C4-2B (cell line): Measurements from ENCODE around the gene PTPRM.

Source experiments
- H3K27ac ChIP-seq: fragments of 450-650 bp; 2 replicates; pipeline ENCODE4 v1.5.1; 2017
- ZFX ChIP-seq: fragments of 450-650 bp; IDR thresholded peaks from 2 replicates; pipeline ENCODE4 v1.6.1; 2017
- TF ChIP-seq, protein P1 (sequence below): fragments of 450-650 bp; conservative IDR thresholded peaks from 2 replicates; pipeline ENCODE4 v1.5.1; 2017; ENCODE audit warnings: mild to moderate bottlenecking

Gene PTPRM

DNA sequence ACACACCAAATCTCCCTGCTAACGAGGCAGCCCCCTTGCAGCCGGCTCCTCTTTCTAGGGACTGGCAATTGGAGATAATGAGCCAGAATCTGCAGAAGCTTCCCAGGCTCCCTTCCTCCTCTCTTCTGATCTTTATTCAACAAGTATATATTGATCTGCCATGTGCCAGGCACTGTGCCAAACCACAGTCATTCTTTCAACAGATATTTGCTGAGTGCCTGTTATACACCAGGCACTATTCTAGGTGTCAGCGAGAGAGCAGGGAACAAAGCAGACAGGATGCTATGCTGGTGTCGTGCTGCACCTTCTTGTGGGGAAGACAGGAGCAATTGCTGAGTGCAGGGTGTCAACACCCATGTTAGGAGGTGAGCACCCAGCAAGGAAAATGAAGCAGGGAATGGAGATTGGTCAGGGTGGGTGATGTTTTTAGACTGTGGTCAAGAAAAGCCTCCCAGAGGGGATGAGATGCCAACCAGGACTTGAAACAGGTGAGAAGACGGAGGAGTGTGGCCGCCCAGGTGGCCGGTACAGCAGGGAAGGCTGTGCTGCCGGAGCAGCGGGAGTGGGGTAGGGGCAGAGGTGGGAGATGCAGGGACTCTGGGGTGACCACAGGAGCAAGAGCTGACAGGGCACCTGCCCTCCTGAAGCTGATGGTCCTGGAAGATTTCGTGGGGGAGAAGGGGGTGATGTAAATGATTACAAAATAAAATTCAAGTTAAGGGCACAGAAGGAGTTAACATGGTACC is 734.5 kb downstream of the PTPRM start:
- H3K27ac ChIP-seq, result no peak overlapping the region
- TF ChIP-seq, protein P1, sequence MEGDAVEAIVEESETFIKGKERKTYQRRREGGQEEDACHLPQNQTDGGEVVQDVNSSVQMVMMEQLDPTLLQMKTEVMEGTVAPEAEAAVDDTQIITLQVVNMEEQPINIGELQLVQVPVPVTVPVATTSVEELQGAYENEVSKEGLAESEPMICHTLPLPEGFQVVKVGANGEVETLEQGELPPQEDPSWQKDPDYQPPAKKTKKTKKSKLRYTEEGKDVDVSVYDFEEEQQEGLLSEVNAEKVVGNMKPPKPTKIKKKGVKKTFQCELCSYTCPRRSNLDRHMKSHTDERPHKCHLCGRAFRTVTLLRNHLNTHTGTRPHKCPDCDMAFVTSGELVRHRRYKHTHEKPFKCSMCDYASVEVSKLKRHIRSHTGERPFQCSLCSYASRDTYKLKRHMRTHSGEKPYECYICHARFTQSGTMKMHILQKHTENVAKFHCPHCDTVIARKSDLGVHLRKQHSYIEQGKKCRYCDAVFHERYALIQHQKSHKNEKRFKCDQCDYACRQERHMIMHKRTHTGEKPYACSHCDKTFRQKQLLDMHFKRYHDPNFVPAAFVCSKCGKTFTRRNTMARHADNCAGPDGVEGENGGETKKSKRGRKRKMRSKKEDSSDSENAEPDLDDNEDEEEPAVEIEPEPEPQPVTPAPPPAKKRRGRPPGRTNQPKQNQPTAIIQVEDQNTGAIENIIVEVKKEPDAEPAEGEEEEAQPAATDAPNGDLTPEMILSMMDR, result no peak
- no peak for TF ChIP-seq ZFX

DNA sequence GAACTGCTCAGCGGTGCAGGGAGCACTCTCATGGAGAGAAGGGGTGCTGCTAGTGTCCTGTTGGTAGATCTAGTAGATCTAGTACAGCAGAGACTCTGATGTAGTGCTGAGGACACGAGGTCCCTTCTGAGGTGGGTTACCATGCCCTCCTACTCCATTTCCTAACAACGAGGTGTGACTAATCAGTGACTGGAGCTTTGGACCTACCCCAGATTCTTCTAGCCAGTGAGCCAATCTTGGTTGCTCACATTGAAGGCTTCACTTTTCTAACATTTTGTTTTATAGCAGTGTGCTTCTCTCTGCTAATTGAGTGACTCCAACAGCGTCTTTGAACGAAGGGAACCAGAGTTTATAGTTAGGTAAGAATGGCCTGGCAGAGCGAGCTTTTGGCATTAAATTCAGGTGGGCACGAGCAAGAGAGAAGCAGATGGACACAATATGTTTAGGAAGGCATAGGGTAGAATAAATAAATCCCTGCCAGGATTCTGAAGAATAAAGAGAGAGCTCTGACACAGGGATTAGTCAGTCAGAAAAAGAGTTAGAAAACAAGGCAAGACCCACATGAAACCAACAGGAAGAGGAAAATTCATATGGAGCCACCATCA is 736.1 kb downstream of the PTPRM start:
- TF ChIP-seq, protein P1, result no peak
- no peak for TF ChIP-seq ZFX
- no peak overlapping the region for H3K27ac ChIP-seq

- TF ChIP-seq ZFX, result no peak
- TF ChIP-seq, protein P1, result no peak
- H3K27ac ChIP-seq, result no peak overlapping the region
These were observed 740.8 kb downstream of the PTPRM start for GRCh38 chr18:8307960-8308359.

DNA sequence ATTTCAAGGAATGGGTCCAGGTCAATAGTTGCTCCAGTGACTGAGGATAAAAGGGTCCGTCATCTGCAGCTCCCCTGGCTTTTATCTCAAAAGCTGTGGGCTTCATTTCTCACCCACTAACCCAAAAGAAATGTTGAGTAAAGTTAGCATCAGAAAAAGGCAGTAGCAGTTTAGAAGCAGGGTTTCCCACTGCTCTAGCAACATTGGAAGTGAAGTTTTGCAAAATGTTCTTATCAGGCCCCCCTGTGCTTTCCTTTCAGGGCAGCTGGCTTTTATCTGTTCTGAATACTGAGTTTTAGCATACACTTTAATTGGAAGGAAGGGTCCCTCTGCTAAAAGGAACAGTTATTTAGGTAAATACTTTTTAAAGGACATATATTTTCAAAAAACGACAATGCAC is 745.9 kb downstream of the PTPRM start:
- no peak overlapping the region for H3K27ac ChIP-seq
- TF ChIP-seq, protein P1, result no peak
- TF ChIP-seq ZFX, result no peak

DNA sequence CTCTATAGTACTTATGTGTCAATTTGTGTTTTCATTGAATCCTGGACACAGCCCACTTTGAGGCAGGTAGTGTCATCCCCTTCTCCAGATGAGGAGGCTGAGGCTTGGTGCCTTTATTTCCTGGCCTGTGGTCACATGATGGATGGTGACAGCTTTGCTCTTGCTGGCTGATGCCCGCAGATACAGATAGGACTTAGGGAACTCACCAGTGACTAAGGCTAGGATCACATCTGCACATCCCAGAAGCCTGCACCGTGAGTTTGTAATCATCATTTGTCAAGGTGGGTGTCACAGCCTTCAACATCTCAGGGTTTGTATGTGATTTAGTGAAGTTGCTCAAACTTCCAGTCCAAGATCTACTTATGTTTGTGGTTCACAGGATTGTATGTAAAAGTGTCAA is 747.0 kb downstream of the PTPRM start:
- no peak overlapping the region for H3K27ac ChIP-seq
- TF ChIP-seq, protein P1, result no peak
- TF ChIP-seq ZFX, result no peak

DNA sequence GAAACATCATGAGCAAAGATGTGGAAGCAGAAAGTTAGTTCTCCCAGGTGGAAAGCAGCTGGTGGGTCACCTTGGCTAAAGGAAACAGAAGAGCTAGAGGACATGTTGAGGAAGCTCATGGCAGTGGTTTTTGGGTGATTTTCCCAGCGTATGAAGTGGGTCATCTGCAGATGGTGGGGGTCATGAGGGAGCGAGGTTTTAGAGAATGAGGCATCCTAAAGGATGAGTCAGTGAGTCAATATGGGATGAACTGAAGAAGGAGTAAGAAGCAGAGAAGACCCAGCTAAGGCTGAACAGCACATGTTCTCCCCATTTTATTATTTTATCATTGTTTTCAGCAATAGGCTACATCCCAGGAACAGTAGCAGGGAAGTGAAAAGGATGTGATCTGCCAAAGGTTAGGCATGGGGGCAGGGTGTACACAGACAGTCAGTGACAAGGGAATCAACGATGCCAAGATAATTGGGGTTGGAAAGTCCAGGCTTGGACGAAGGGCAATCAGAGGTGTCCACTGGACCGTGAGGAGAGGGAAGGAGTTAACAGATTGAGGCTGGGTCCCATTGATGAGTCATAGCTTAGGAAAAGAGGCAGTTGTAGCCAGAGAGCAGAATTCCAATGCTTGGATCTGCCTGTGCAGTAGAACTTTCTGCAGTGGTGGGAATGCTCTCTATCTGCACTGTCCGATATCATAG is 752.8 kb downstream of the PTPRM start:
- no peak for TF ChIP-seq ZFX
- TF ChIP-seq, protein P1, result no peak
- H3K27ac ChIP-seq, result no peak overlapping the region

GRCh38 chr18:8322486-8322885 is 755.4 kb downstream of the PTPRM start:
- TF ChIP-seq, protein P1, result no peak
- no peak overlapping the region for H3K27ac ChIP-seq
